ENCODE measurements around the gene UBA6.

DNA sequence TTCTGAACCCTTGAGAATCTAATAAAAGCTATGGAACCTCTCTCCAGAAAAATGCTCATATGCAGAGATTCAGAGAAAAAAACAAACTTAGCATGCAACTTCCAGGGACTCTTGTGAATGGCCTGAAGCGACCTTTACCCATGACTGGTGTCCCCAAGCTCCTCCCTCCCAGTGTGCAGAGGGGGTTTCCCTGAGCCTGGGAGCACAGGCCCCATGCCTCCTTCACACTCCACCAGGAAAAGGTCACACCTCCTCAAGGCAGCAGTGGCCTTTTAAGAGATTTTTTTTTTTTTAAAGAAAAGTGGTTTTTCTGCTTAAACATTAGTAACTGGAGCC, 13.3 kb upstream of the UBA6 start:
- TF ChIP-seq POLR2A (IDR thresholded peaks at IDR 0.05; ENCODE audit: low read length), result no peak
- no peak for TF ChIP-seq GATA1 (IDR thresholded peaks at IDR 0.05; ENCODE audit: low read depth, low read length)
